HG03097 (cell line): ENCODE measurements around the gene IAPP.
"Not testable (repeated sequence)": the region's sequence is repeated elsewhere in the genome, so short reads cannot be mapped to it uniquely, and the experiment has no call there.

Source experiments
- ATAC-seq: cut with Tn5 transposase; IDR thresholded peaks from one replicate; pipeline ENCODE4 v1.9.1; 2021; ENCODE audit not compliant: unreplicated experiment, low FRiP score

Gene IAPP

GRCh38 chr12:21370845-21371449, 1.8 kb upstream of the IAPP start:
- ATAC-seq = no peak

GRCh38 chr12:21379218-21379617, 6.5 kb downstream of the IAPP start:
- ATAC-seq = no peak

- not testable (repeated sequence) for ATAC-seq
Measured at GRCh38 chr12:21381320-21381719, 8.6 kb downstream of the IAPP start.

- ATAC-seq = no peak
Measured at GRCh38 chr12:21384261-21384660, 11.6 kb downstream of the IAPP start.

GRCh38 chr12:21387174-21387573, 14.5 kb downstream of the IAPP start:
- ATAC-seq = no peak

- ATAC-seq = no peak
Measured at GRCh38 chr12:21392384-21392783, 19.7 kb downstream of the IAPP start.

- not testable (repeated sequence) for ATAC-seq
Measured at GRCh38 chr12:21394828-21395626, 22.3 kb downstream of the IAPP start.

GRCh38 chr12:21413369-21414277, 40.9 kb downstream of the IAPP start:
- ATAC-seq = no peak

- ATAC-seq = no peak
Measured at GRCh38 chr12:21416511-21417121, 43.9 kb downstream of the IAPP start.

- not testable (repeated sequence) for ATAC-seq
Measured at GRCh38 chr12:21418398-21418797, 45.7 kb downstream of the IAPP start.

GRCh38 chr12:21419009-21419699, 46.5 kb downstream of the IAPP start:
- not testable (repeated sequence) for ATAC-seq

GRCh38 chr12:21428241-21428640, 55.5 kb downstream of the IAPP start:
- no peak for ATAC-seq
